ENCODE measurements around the gene WDFY4. TPM values are rescaled to one million over a fixed set of nuclear protein-coding genes. Genes with fewer than 3 reads are reported as not detected.

The WDFY4 gene
- total and polyA plus RNA-seq, 2 experiments from 2014 or later = 0.14 TPM; not detected in 1

- DNase-seq (ENCODE audit: low spot score) (no peak), ATAC-seq (no peak)
- Mint-ChIP-seq H3K36me3 (ENCODE audit: low read depth) (no peaks in the 10 kb centered on the region), H3K4me3 (no peak overlapping the region), H3K4me1 (peaks cover 12% of the 10 kb centered on the region; the same call in 2 of the 3 replicates), H3K9me3 (no peaks in the 10 kb centered on the region), H3K27ac (no peak overlapping the region), H3K27me3 (ENCODE audit: insufficient read depth, low read depth, poor library complexity) (peaks cover 4% of the 10 kb centered on the region)
- Histone ChIP-seq H3K36me3 (ENCODE audit: insufficient read depth) (no peaks in the 10 kb centered on the region), H3F3A (replicated peaks; ENCODE audit: low read depth) (no peaks in the 10 kb centered on the region), H3K4me3 (no peak overlapping the region), H4K20me1 (replicated peaks; ENCODE audit: insufficient read depth) (no peaks in the 10 kb centered on the region), H2AFZ (no peak overlapping the region), H3K27ac (ENCODE audit: low read depth) (no peak overlapping the region), H3K27me3 (ENCODE audit: insufficient read depth) (no peaks in the 10 kb centered on the region), H3K79me2 (replicated peaks; ENCODE audit: insufficient read depth) (no peaks in the 10 kb centered on the region), H3K9me2 (ENCODE audit: insufficient read depth) (no peaks in the 10 kb centered on the region), H3K4me1 (ENCODE audit: insufficient read depth) (no peaks in the 10 kb centered on the region), H3K4me2 (no peak overlapping the region)
- no peak for TF ChIP-seq JUNB (IDR thresholded peaks at IDR 0.05; ENCODE audit: unreplicated experiment)
- no peak for TF ChIP-seq CREB1 (CRISPR knock-in tag; IDR thresholded peaks at IDR 0.05; ENCODE audit: low read depth)
- TF ChIP-seq NANOG (IDR thresholded peaks at IDR 0.05; ENCODE audit: borderline replicate concordance) = no peak
- no peak for TF ChIP-seq EZH2phosphoT487 (IDR thresholded peaks at IDR 0.05; ENCODE audit: unreplicated experiment)
- no peak for TF ChIP-seq ZNF462 (CRISPR knock-in tag; IDR thresholded peaks at IDR 0.05)
- TF ChIP-seq ZNF114 (CRISPR knock-in tag; IDR thresholded peaks at IDR 0.05) = no peak
- no peak for TF ChIP-seq ZNF331 (CRISPR knock-in tag; IDR thresholded peaks at IDR 0.05; ENCODE audit: low read depth)
- no peak for TF ChIP-seq STAT1 (IDR thresholded peaks at IDR 0.05; ENCODE audit: unreplicated experiment)
- TF ChIP-seq, protein P1, sequence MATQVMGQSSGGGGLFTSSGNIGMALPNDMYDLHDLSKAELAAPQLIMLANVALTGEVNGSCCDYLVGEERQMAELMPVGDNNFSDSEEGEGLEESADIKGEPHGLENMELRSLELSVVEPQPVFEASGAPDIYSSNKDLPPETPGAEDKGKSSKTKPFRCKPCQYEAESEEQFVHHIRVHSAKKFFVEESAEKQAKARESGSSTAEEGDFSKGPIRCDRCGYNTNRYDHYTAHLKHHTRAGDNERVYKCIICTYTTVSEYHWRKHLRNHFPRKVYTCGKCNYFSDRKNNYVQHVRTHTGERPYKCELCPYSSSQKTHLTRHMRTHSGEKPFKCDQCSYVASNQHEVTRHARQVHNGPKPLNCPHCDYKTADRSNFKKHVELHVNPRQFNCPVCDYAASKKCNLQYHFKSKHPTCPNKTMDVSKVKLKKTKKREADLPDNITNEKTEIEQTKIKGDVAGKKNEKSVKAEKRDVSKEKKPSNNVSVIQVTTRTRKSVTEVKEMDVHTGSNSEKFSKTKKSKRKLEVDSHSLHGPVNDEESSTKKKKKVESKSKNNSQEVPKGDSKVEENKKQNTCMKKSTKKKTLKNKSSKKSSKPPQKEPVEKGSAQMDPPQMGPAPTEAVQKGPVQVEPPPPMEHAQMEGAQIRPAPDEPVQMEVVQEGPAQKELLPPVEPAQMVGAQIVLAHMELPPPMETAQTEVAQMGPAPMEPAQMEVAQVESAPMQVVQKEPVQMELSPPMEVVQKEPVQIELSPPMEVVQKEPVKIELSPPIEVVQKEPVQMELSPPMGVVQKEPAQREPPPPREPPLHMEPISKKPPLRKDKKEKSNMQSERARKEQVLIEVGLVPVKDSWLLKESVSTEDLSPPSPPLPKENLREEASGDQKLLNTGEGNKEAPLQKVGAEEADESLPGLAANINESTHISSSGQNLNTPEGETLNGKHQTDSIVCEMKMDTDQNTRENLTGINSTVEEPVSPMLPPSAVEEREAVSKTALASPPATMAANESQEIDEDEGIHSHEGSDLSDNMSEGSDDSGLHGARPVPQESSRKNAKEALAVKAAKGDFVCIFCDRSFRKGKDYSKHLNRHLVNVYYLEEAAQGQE (IDR thresholded peaks at IDR 0.05; ENCODE audit: unreplicated experiment) = no peak
- TF ChIP-seq EZH2 (IDR thresholded peaks at IDR 0.05; ENCODE audit: low read depth, unreplicated experiment) = no peak
Observed at GRCh38 chr10:48947690-48948469, 263.2 kb downstream of the WDFY4 start.
